Colonic mucosa (tissue), 4 donors: ENCODE data around the gene RASGRP2. TPM values are rescaled to one million over a fixed set of nuclear protein-coding genes. Genes with fewer than 3 reads are reported as not detected.
"Not testable (repeated sequence)": the region's sequence is repeated elsewhere in the genome, so short reads cannot be mapped to it uniquely, and the experiment has no call there.

Experiments used
- DNase-seq: peaks from one replicate; pipeline ENCODE4 v3.0.0-alpha.2; 2020
- H3K27ac ChIP-seq: fragments of 200-600 bp; one replicate; pipeline ENCODE4 v1.8.0; 2021
- H3K27me3 ChIP-seq: fragments of 200-600 bp; one replicate; pipeline ENCODE4 v1.8.0; 2021
- H3K36me3 ChIP-seq: fragments of 200-600 bp; one replicate; pipeline ENCODE4 v1.8.0; 2021
- H3K4me1 ChIP-seq: fragments of 200-600 bp; one replicate; pipeline ENCODE4 v1.8.0; 2021; ENCODE audit warnings: mild to moderate bottlenecking
- H3K4me3 ChIP-seq: fragments of 200-600 bp; one replicate; pipeline ENCODE4 v1.8.0; 2021
- H3K9ac ChIP-seq, 2 donors: one replicate each; pipeline ENCODE4 v1.7.0; 2013; ENCODE audit warnings: control low read depth in 2 of 2, low read depth in 2 of 2, low read length in 2 of 2
- H3K9me3 ChIP-seq: fragments of 200-600 bp; one replicate; pipeline ENCODE4 v1.8.0; 2021
- intact Hi-C: fragments of 100-400 bp; cut with DNase I; formaldehyde crosslinking; loops from one replicate; pipeline ENCODE4 v1.14.1; 2022
- total RNA-seq, 2 donors: library from RNA; stranded (reverse); fragmentation: NEBNext Ultra II Directional in 1 of 2; extraction: Animal tissue kit (Norgen Biotek cat#: 25700) in 1 of 2; gene quantifications; one replicate each; pipeline ENCODE4 v1.2.1, GENCODE V29; 2021
- TF ChIP-seq, protein P1 (sequence below): fragments of 200-600 bp; IDR thresholded peaks from one replicate; pipeline ENCODE4 v1.8.0; 2022; ENCODE audit warnings: antibody characterized with exemption, mild to moderate bottlenecking
- donor health status: healthy.
- donor health status: DM: no; HTN: no; CAD: no.
- donor health status: DM: no; HTN: no; CAD: no.

Gene RASGRP2
- total RNA-seq, 2 donors from 2014 or later, result 2.8 to 3.5 TPM

DNA sequence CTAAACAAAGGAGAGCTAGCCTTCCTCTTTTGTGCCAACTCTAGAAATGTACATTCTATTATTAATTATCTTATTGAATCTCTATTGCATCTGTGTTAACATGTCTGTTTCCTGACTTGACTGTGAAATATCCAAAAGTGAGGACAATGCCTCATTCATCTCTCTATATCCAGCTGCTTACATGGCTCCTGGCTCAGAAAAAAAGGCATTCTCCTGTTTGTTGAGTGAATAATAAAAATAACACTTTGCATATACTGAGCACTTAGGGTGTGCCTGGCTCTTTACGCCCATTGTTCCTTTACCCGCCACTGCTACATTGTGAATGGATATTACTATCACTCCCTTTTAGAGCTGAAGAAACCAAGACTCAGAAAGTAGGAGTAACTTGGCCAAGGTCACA is 40.9 kb downstream of the RASGRP2 start:
- H3K27me3 ChIP-seq, result no peaks in the 10 kb centered on the region
- no peak for DNase-seq
- no peaks in the 10 kb centered on the region for H3K9me3 ChIP-seq
- intact Hi-C loops, result no loop called here
- TF ChIP-seq, protein P1, sequence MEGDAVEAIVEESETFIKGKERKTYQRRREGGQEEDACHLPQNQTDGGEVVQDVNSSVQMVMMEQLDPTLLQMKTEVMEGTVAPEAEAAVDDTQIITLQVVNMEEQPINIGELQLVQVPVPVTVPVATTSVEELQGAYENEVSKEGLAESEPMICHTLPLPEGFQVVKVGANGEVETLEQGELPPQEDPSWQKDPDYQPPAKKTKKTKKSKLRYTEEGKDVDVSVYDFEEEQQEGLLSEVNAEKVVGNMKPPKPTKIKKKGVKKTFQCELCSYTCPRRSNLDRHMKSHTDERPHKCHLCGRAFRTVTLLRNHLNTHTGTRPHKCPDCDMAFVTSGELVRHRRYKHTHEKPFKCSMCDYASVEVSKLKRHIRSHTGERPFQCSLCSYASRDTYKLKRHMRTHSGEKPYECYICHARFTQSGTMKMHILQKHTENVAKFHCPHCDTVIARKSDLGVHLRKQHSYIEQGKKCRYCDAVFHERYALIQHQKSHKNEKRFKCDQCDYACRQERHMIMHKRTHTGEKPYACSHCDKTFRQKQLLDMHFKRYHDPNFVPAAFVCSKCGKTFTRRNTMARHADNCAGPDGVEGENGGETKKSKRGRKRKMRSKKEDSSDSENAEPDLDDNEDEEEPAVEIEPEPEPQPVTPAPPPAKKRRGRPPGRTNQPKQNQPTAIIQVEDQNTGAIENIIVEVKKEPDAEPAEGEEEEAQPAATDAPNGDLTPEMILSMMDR, result no peak
- no peak overlapping the region for H3K27ac ChIP-seq
- H3K4me3 ChIP-seq, result no peak overlapping the region
- no peaks in the 10 kb centered on the region for H3K36me3 ChIP-seq
- H3K9ac ChIP-seq, result no peak overlapping the region
- no peaks in the 10 kb centered on the region for H3K4me1 ChIP-seq

DNA sequence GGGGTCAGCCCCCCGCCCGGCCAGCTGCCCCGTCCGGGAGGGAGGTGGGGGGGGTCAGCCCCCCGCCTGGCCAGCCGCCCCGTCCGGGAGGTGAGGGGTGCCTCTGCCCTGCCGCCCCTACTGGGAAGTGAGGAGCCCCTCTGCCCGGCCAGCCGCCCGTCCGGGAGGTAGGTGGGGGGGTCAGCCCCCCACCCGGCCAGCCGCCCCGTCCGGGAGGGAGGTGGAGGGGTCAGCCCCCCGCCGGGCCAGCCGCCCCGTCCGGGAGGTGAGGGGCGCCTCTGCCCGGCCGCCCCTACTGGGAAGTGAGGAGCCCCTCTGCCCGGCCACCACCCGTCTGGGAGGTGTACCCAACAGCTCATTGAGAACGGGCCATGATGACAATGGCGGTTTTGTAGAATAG is 42.0 kb downstream of the RASGRP2 start:
- H3K9ac ChIP-seq, H3K4me1 ChIP-seq, H3K27ac ChIP-seq, intact Hi-C loops, H3K4me3 ChIP-seq, H3K36me3 ChIP-seq, DNase-seq, H3K27me3 ChIP-seq, H3K9me3 ChIP-seq: not testable (repeated sequence)

DNA sequence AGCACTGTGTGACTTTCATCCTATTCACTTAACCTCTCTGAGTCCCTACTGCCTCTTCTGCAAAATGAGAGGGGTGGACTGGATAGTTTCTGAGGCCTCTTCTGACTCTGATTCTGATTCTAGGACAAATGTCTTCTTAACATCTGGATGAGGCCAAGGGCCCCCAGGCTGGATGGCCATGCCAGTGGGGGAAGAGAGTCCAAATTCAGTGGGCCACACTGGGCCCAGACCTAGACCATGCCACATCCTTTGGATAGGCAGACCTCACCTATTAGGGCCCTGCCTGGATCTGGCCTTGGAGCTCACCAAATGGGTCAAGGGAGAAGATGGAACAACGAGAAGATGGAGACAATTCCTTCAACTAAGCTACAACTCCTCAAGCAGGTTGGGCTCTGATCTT is 45.5 kb downstream of the RASGRP2 start:
- no peak overlapping the region for H3K9ac ChIP-seq
- intact Hi-C loops, result no loop called here
- no peaks in the 10 kb centered on the region for H3K9me3 ChIP-seq
- H3K36me3 ChIP-seq, result no peaks in the 10 kb centered on the region
- no peak overlapping the region for H3K4me3 ChIP-seq
- H3K27ac ChIP-seq, result no peak overlapping the region
- no peaks in the 10 kb centered on the region for H3K4me1 ChIP-seq
- H3K27me3 ChIP-seq, result peaks cover 8% of the 10 kb centered on the region
- DNase-seq, result no peak
- TF ChIP-seq, protein P1, result no peak

DNA sequence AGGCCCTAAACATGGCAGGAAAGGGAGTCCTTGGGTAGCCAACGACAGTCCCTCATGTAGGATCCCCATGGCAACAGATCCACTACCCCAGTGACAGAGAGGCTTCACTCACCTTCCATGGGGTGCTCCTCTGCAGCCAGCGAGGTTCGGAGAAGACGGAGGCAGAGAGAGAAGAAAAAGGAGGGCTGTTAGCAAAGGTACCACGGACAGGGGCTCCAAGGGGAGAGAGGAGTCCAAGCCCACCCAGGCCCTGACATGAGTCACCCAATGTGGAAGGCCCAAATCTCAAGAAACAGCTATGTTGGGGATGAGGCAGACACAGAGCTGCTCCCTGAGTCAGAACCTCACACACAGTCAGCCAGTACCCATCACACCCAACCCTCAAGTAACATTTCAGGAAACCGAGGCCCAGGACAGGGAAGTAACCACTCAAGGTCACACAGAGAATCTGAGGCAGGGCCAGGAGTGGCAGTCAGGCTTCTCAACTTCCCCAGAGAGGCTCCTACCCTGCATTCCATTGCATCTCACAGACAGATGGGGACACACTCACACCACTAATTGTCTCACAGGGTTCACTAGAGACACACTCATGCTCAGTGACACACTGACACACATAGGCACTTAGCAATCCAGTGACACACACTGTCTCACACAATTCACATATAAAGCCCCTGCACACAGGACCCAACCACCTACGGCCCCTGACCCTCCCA is 46.1 kb downstream of the RASGRP2 start:
- intact Hi-C loops, result no loop called here
- Histone ChIP-seq H3K9ac (no peak overlapping the region), H3K4me3 (no peak overlapping the region), H3K36me3 (no peaks in the 10 kb centered on the region), H3K4me1 (no peaks in the 10 kb centered on the region), H3K27me3 (peaks cover 8% of the 10 kb centered on the region), H3K27ac (no peak overlapping the region), H3K9me3 (no peaks in the 10 kb centered on the region)
- TF ChIP-seq, protein P1, result no peak
- DNase-seq, result no peak

DNA sequence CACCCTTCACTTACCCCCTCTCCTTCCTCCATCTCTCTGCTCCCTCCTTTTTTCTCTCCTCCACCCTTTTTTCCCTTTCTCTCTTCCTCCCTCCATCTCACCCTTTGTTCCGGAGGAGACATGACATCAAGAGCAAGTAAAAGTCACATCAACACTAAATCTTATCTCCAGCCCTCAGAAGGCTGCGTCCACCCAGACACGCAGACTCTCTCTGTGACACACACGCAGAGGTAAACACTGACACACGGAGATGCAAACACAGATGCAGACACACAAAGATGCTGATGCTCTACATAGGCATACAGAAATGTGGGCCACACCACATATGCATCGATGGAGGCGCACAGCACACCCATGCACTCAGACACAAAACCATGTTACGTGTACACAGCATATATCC is 47.9 kb downstream of the RASGRP2 start:
- no peak for DNase-seq
- no peaks in the 10 kb centered on the region for H3K4me1 ChIP-seq
- TF ChIP-seq, protein P1, result no peak
- no peak overlapping the region for H3K4me3 ChIP-seq
- H3K9ac ChIP-seq, result no peak overlapping the region
- no peaks in the 10 kb centered on the region for H3K9me3 ChIP-seq
- peaks cover 8% of the 10 kb centered on the region for H3K27me3 ChIP-seq
- H3K27ac ChIP-seq, result no peak overlapping the region
- intact Hi-C loops, result no loop called here
- H3K36me3 ChIP-seq, result no peaks in the 10 kb centered on the region

DNA sequence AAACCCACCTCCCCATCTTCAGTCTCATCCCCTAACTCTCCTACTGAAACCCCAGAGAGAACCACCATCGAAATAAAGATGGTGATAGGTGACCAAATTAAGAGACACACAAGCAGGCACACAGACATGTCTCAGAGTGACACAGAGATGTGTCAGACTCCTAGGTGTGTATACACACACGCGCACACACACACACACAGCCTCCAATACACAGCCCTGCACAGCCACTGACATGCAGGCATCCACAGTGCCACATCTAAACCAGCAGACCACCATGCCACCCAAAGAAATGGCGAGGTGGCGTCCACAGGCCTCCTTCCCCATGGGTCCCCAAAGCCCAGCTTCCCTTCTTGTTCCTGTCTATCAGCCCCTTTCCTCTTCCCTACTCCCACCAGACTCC is 48.4 kb downstream of the RASGRP2 start:
- no peak for DNase-seq
- H3K27me3 ChIP-seq, result peaks cover 8% of the 10 kb centered on the region
- no peaks in the 10 kb centered on the region for H3K4me1 ChIP-seq
- no peaks in the 10 kb centered on the region for H3K9me3 ChIP-seq
- no peak overlapping the region for H3K9ac ChIP-seq
- intact Hi-C loops, result no loop called here
- H3K27ac ChIP-seq, result no peak overlapping the region
- TF ChIP-seq, protein P1, result no peak
- no peaks in the 10 kb centered on the region for H3K36me3 ChIP-seq
- H3K4me3 ChIP-seq, result no peak overlapping the region
